CD4-positive, alpha-beta T cell treated with Interleukin-15 for 4 hours (primary cell): ENCODE data around the gene HOXC11.

Source experiments
- DNase-seq: peaks from one replicate; pipeline ENCODE4 v3.0.0-alpha.2; 2020; ENCODE audit warnings: low spot score

The HOXC11 gene

DNA sequence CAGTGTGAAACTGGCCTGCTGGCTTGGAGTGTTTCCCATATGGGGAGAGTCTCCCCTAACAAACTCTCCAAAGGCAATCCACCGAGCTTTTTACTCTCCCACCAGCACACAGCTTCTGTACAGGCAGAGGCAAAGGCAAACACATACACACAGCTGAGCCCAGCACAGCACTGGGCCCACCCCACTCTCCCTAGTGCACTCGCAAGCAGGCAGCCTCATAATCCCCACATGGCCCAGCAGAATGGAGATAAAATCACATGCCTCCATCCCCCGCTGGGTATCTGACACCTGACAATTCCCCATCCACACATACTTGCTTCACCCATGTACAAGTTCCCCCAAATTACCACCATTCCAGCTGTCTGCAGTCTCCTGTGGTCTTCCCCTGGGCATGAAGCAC, 14.8 kb upstream of the HOXC11 start:
- DNase-seq, result no peak

DNA sequence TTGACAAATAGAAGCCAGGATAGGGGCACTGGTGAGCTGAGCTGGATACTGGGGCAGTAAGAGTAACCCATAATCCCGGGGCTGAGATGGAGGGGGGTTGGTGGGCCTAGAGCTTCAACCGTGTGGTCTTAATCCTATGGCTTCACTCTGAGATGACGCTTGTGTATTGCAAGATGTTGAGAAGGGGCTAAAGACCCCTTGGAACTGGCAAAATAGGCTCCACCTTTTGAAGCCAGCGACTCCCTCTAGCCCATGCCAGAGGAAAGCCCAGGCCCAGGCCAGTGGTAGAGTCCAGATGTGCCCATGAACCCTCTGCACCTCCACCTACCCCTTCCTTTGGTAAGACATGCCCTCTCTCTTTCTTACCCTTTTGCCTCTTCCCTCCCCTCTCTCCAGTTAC, 13.6 kb upstream of the HOXC11 start:
- no peak for DNase-seq

DNA sequence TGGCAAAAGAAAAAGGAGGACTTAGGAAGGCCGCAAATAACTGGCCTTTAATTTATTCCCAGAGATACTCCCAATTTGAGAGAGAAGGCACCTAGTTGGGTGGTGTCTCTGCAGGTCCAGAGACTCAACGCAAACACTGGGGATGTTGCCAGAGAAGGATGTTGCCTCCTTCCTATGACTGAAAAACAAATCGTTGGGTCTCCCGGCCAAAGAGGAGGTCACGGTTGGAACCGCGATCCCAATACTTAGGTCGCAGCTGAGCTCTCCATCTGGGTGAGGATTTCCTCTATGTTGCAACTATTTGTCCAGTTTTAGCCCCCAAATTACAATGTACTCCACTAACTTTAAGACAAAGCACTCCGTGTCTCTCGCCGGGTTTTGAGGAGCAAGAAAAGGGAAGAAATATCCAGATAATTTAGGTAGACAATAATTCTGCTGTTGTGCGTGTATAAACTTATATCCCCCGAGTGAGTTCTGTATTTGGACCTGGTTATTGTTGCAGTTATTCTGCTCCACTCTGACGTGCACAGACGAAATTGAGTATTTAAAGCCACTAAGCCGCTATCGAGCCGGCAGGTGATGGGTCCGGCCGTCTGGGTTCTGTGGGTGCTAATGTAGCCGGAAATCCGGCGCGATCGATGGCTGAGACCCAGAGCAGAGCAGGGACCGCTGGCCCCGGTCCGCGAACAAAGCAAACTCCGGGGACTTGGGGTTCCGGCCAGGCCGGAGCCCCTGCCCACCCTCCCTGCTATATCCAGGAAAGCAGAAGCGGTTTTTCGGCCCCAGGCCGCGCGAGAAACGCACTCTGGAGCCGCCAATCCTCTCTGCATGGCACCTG, 12.5 kb upstream of the HOXC11 start:
- DNase-seq, result no peak

DNA sequence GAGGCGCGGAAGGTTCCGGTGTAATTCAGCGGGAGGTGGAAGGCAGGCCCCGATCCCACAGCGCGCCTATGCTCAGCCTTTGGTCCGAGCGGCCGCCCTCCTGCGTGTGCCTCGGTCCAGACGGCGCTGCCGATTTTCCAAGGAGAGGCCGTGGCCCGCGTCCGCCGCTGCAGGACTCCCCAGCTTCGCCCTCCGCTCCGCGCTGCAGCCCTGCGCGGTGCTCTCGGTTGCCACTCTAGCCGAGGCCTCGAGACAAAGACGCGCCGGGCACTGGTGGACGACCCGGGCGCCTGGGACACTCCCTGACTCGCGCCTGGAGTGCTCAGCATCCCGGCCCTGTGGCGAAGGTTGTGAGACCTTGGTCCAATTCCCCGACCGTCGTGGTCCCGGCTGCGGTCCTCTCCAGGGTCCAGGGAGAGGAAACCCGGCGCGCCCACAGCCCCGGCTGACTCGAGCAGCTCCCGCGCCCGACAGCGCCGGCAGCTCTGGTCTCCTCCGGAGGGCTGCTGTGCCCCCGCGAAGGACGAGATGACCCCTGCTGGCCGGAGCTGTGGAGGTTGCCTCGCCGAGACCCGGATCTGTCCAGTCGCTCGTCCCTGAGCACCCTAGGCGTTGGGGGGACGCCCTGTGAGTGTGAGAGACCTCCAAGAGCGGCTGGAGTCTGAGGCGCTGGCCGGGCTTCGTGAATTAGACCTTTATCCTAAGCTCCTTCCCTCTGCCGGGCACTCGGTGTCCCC, 11.7 kb upstream of the HOXC11 start:
- no peak for DNase-seq

DNA sequence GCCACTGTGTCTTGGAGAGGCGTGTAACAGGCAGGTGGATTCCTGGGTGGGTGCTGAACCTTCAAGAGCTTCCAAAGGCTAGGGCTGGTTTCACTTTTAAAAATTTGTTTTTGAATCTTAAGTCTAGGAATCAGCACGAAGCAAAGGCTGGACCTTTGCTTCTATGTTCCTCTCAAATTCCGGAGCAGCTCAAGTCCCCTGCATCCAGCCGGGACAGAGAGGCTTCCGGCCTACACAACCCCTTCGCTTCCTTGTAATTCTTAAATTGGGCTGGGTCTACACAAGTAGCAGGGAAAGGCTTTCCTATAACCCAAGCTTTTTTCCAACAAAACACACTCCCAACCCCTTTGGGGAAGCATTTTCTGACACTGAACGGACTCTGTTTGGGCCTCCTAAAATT, 9.9 kb upstream of the HOXC11 start:
- DNase-seq, result no peak

DNA sequence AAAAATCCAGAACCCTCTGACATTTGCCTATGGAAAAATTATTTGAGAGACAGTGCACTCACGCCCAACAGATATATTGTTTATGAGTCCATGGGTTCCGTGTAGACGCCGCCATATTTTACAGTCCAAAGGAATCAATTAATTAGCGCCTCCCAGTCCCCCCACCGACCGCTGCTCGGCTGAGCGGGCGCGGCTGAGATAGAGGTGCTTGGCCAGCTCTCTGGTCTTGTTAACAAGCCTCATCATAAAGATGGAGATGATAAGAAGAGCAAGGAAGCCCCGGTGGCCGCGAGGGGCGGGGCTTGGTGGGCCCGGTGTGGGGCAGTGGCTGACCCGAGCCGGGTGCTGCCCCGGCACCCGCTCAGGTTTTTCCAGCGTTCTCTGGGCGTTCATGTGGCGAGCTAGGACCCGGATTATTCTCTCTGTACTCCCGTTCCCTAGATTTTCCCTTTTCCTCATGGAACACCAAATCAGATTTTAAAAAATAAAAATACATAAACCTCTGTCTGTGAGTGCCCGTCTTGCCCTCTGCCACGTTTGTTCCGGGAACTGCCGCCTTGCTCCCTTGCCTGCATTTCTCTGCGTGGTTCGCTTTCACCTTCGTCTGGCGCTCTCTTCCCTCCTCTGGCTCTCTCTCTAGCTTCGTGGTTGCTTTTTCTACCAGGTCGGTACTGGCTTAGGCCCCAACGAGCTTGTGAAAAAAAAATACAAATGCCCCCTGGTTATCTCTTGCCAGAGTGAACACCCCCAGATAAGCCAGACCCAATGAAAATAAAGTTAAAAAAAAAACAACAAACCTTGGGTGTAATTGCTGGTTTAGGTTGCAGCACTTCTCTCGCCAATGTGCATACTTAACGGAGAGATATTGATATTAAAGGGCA, 9.3 kb upstream of the HOXC11 start:
- DNase-seq, result no peak

DNA sequence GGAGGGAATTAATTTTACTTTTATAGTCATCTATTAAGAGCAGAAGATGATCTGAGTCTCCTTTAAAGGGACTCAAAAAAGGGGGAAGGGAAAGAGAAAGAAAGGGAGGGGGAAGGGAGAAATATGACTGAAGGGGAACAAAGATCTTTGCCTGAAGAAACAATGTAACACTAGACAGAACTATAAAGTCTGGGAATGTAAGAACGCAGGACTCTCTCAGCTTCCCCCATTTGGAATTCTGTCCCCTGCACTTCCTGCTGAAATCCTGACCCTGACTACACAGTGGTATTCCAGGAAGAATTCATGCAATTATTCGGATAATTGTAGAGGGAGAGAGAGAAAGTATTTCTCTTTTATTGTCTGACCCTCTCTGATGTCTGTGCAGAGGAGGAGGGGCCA, 8.6 kb upstream of the HOXC11 start:
- no peak for DNase-seq

DNA sequence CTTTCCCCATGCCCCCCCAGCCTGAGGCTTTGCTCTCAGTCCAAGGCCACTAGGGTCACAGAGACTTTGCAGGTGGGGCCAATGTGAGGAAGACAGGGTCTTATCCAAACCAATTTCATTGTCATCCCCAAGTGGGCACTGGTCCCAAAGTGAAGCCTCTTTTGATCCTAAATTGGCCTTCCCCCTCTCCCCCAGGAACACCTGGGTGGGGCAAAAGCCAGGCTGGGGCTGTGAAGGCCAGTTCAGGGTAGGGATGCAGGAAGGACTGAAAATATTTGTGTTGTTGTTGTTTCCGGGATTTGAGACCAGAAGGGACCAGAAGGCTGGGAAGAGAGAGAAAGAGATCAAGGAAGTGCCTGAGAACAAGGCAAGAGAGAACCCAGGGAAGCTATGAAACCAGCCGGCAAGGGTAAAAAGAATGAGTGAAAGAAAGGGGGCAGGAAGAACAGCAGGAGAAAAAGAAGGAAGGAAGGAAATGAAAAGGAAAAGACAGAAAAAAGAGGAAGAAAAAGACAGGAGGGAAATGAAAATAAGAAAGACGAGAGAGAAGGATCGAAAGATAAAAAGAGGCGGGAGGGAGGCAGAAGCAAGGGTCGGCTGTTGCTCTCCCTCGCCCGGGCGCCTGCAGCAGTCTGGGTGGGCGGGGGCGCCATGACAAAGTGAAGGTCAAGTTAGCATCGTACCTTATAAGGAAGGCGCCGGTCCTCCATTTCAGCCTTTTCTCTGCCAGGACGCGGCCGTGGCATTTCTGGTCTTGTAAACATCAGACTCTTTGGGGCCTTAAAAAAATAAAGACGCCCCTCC, 7.4 kb upstream of the HOXC11 start:
- no peak for DNase-seq

DNA sequence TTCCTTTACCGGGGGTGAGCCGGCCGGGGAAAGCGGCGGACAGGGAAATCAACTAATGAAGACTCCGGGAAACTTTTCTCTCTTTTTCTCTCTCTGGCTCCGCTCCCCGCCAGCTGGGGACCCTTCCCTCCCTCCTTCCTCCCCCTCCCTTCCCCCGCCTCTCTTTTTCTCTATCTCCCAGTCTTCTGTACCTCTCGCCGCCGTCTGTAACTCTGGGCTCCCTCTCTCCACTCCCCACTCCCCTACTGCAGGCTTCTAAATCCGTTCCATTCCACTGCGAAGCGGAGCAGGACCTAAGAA, 6.9 kb upstream of the HOXC11 start:
- DNase-seq, result no peak

DNA sequence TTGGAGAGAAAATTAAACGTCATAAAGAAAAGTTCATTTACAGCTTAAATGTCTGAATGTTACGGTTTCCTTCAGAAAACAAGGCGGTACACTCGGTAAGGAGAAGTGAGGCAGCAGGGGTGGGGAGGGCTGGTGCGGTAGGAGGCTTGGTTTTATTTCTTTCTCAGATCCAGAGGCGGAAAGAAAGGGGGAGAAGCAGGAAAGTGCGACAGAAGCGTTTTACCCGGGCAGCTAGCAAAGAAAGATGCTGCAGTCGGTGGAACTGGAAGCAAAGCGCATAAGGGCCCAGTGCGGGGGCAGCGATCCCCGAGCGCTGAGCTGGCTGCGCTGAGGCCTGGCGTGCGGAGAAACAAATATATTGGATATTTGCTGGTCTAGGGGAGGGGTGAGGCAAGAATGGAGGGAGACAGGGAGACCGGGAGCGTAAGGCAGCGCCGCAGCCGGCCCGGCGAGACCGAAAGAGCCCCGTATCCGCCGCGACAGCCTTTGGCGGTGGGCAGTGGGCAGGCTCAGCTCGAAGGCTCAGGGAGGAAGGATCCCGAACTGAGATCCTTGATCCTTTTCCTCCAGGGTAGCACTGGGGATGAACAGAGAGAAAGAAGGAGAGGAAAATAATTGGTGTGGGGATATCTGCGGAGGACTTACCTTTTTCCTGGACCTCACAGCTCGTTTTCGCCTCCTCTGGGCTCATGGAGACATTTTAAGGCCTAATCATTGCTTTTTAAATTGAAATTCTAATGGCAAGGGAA, 6.4 kb upstream of the HOXC11 start:
- DNase-seq, result no peak

DNA sequence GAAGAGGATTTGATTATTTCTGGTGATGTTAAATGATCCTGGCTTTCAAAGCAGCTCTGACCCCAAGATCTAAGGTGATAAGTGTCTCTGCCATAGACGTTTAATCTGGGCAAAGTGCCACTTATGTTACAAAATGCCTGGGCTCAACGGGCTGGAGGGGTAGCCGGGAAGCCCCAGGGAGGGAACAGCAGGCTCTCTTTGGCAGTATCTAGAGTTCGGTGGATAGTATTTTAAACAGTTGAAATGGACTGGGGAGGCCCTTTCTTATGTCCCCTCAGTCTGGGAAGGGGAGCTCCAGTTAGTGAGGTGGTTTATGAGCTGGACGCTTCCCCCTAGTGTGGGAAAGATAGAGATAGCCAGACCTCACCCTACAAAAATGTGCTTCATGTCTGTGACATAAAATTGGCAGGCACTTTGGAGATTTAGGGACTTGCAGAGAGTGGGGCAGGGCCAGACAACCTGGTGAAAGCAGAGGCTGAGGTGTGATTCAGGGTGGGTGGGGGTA, 5.5 kb upstream of the HOXC11 start:
- no peak for DNase-seq

DNA sequence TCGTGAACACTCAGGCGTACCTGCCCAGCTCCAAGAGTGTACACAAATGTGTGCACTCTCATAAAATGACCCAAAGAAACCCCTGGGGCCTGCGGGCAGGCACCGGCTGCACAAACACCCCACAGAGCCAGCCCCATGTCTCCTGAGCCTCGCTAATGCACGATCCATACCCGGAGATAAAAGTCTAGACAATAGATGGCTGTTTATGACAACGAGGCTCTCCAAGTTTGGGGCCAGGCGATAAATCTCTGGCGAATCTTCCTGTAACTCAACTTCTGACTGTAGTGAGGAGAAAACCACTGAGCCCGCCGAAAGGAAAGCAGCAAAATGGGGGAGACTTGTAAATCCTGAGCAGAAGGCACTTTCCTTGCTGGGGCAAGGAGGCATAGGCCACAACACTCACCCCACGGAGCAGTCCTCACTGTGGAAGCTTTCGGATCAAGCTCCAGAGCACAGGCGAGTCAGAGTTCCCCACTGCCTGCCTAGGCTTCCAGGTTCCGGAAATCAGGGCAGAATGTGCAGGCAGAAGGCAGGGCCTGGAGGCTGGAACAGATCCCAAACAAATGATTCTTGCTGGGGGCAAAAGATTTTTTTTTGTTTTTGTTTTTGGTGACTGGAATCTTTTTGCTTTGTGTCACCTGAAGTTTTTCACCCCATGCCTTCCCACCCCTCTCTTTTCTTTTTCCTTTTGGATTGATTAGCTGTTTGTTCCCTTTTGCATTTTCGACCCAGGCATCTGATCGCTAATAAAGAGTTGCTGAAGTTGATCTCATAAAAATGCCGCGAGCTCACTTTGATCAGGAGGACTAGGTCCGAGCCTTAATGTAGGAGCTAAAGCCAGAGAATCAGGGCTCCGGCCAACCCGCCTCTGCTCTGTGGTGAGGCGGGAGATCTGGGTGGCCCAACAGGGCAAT, 4.5 kb upstream of the HOXC11 start:
- no peak for DNase-seq

DNA sequence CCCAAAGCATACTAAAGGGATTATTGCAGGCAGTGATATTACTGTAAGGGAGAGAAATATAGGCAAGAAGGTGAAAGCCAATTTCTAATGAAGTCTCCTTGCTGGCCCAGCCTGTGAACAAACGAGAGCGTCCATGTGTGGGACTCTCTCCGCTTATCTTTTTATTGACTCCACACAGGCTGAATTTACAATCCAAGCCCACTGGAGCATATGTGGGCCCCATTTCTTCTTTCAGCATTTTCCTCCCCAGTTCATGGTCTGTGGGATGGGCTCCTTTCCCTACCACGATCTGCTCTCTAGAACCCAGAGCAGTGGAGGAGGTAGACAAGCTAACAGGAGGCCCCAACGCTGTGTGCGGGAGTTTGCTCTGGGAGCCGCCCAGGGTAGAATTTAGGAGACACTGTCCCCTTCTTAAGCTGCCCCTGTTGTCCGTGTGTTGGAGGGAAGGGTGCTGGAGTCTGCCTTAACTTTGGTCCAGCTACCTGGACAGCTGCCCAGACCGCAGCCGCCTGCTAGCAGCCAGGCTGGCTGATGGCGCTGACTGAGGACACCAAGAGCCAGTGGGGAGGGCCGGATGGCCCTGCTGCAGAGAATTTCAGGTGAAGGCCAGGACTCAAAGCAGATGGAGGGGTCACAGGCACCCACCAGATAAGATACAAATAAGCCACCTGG, 3.2 kb upstream of the HOXC11 start:
- DNase-seq, result no peak

DNA sequence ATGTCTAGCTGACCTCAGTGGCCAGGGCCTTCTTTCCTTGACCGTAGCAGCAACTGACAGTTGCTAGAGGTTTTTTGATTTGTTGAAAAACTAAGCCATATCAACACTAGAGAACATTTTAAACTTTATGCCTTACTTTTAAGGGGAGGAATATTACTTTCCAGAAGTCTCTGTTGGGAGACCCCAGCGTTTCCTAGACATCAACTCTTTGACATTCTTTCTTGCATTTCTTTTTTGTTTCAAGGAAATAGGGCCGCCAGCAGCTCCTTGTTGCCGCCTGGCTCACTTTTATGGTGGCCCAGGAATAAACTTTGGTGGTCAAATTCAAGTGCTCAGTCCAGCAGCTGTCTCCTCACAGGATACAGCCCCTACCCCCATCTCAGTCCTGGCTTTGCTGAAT, 2.5 kb upstream of the HOXC11 start:
- no peak for DNase-seq

DNA sequence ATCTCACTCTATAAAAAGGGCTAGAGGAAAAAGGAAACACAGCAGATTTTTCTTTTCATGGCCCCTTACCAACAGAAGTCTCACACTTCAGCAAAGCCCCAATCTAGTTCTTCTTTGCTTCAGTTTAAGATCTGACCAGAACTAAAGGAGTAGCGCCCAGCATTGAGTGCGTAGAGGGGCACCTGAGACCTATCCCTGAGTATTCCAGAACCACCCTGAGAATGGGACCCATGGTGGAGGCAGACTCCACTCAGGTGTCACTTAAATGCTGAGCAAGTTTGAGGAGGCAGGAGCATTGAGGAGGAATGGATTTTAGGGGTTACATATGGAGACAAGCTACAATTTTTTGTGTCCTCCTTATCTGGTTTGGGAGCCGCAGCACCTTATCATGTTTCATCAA, 1.8 kb upstream of the HOXC11 start:
- no peak for DNase-seq

DNA sequence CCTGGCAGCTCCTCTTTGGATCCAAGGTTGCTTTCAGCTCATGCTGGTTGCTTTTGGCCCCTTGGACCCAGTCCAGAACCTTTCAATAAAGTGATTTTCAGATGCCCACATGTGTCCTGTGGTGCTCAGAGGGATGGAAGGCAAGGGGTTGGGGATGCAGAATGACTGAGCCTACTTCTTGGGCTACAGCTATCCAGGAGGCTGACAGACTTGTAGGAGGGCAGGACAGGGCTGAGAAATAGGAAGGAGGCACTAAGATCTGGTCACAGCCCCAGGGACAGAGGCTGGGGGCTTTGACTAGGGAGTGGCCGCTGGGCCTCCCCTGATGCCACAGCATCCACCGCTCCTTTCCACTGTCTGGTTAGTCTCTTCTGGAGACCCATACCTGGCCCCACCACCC, 1.2 kb upstream of the HOXC11 start:
- no peak for DNase-seq

DNA sequence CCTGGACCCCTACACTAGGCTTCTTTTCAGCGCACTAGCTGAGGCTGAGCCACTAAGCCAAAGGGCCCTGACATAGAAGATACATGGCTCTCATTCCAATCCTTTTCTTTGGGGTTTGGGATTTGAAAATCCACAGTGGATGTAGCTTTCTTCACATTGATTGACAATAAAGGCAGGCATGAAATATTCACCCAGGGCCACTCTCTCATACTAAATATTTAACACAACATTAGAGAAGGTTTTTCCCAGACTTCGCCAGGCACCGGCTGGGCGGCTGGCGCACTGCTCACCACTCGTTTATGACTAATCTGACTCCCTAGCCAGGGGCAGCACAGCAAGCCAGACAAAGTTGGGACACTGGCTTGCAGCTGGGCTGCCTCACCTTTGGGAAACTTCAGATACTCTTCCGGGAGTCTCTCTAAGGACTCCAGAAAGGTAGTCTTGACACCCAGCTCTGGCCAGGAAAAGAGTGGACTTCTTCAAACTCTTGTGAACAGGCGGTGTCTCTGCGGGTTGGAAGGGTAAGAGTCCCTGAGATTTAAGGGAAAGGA, 699 bp upstream of the HOXC11 start:
- no peak for DNase-seq

DNA sequence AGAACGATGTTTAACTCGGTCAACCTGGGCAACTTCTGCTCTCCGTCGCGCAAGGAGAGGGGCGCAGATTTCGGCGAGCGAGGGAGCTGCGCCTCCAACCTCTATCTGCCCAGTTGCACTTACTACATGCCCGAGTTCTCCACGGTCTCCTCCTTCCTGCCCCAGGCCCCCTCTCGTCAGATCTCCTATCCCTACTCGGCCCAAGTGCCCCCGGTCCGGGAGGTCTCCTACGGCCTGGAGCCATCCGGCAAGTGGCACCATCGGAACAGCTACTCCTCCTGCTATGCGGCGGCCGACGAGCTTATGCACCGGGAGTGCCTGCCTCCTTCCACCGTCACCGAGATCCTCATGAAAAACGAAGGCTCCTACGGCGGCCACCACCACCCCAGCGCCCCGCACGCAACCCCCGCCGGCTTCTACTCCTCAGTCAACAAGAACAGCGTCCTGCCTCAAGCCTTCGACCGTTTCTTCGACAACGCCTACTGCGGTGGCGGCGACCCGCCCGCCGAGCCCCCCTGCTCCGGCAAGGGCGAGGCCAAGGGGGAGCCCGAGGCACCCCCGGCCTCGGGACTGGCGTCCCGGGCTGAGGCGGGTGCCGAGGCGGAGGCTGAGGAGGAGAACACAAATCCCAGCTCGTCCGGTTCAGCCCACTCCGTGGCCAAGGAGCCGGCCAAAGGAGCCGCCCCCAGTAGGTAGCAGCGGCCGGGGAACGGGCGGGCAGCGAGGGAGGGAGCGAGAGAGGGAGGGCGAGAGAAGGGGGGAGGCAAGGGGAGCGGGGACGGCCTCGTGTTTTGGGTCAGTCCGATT, 513 bp downstream of the HOXC11 start:
- DNase-seq, result no peak
